Measurements from ENCODE around the gene P3H2. TPM values are rescaled to one million over a fixed set of nuclear protein-coding genes. Genes with fewer than 3 reads are reported as not detected.
"Not testable (repeated sequence)": the region's sequence is repeated elsewhere in the genome, so short reads cannot be mapped to it uniquely, and the experiment has no call there.

P3H2 gene
- total RNA-seq, 2 donors from 2014 or later = 14.6 to 22.2 TPM

GRCh38 chr3:190076136-190076535 is 44.6 kb downstream of the P3H2 start:
- TF ChIP-seq, protein P1, sequence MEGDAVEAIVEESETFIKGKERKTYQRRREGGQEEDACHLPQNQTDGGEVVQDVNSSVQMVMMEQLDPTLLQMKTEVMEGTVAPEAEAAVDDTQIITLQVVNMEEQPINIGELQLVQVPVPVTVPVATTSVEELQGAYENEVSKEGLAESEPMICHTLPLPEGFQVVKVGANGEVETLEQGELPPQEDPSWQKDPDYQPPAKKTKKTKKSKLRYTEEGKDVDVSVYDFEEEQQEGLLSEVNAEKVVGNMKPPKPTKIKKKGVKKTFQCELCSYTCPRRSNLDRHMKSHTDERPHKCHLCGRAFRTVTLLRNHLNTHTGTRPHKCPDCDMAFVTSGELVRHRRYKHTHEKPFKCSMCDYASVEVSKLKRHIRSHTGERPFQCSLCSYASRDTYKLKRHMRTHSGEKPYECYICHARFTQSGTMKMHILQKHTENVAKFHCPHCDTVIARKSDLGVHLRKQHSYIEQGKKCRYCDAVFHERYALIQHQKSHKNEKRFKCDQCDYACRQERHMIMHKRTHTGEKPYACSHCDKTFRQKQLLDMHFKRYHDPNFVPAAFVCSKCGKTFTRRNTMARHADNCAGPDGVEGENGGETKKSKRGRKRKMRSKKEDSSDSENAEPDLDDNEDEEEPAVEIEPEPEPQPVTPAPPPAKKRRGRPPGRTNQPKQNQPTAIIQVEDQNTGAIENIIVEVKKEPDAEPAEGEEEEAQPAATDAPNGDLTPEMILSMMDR (IDR thresholded peaks at IDR 0.05) = no peak
- Histone ChIP-seq H3K4me1 (no peaks in the 10 kb centered on the region), H3K9me3 (no peaks in the 10 kb centered on the region), H3K36me3 (no peaks in the 10 kb centered on the region), H3K27ac (no peak overlapping the region), H3K9ac (ENCODE audit: low read depth in 2 of 2, low read length in 2 of 2) (no peak overlapping the region), H3K27me3 (no peaks in the 10 kb centered on the region), H3K4me3 (no peak overlapping the region)
- DNase-seq = no peak
- intact Hi-C loops (cut with DNase I) = no loop called here

- intact Hi-C loops (cut with DNase I) = no loop called here
- Histone ChIP-seq H3K9ac (ENCODE audit: low read depth in 2 of 2, low read length in 2 of 2) (no peak overlapping the region), H3K4me3 (no peak overlapping the region), H3K27me3 (no peaks in the 10 kb centered on the region), H3K4me1 (no peaks in the 10 kb centered on the region), H3K36me3 (no peaks in the 10 kb centered on the region), H3K9me3 (no peaks in the 10 kb centered on the region), H3K27ac (no peak overlapping the region)
- DNase-seq = no peak
- TF ChIP-seq, protein P1 (IDR thresholded peaks at IDR 0.05) = no peak
Measured at GRCh38 chr3:190074817-190075216, 45.9 kb downstream of the P3H2 start.

DNA sequence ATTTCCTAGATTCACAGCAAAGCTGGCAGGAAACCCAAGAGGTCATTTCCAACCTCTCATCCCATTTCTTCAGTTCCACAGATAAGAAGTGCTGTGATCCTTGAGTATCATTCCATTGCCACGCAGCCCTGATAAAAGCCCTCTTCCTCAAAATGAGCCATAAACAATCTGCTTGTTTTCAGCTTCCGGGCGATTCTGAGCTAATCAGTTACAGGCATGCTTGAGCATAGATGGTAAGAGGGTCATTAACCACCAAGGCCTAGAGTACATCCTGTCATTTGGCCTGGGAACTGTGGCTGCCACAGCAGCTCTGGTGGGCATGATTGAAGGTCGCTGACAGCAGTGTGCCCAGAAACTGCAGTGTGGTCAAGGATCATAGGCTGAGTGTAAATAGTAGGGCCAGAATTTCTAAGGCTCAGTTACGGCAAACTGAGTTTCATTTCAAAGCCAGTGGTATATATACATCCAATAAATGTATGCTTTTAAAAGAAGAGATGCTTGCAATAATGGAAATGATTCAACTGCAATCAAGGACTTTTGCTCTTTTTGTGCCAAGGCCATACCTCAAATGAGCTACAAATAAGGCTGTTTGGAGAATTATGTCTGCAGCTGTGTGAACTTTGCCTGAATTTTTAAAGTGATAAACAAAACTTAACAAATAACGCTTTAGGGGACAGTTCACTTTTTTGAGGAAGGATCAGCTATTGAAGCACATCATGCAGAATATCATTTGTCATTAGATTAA is 47.3 kb downstream of the P3H2 start:
- intact Hi-C loops (cut with DNase I) = no loop called here

DNA sequence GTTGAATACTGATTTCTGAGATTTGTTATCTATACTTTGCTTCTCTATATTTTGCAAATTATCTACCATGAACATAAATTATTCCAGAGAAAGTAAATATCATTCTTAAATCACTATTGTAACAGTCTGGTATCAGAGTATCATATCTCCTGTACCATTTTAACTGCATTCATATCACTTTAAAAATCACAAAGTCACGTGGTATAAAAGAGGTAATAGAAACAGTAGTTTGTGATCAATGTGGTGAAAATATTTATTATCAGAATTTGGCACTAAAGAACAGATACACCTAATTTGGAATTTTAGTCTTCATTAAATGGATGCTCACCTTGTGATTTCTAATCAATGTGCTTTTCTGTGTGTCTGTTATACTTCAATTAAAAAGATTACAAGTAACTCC is 47.8 kb downstream of the P3H2 start:
- Histone ChIP-seq H3K9ac (ENCODE audit: low read depth in 2 of 2, low read length in 2 of 2) (no peak overlapping the region), H3K4me3 (no peak overlapping the region), H3K9me3 (no peaks in the 10 kb centered on the region), H3K4me1 (no peaks in the 10 kb centered on the region), H3K36me3 (no peaks in the 10 kb centered on the region), H3K27ac (no peak overlapping the region), H3K27me3 (no peaks in the 10 kb centered on the region)
- intact Hi-C loops (cut with DNase I) = no loop called here
- DNase-seq = no peak
- TF ChIP-seq, protein P1 (IDR thresholded peaks at IDR 0.05) = no peak

More for the DNA sequence above, 47.3 kb downstream of the P3H2 start:
- Histone ChIP-seq H3K9ac (ENCODE audit: low read depth in 2 of 2, low read length in 2 of 2) (no peak overlapping the region), H3K4me3 (no peak overlapping the region), H3K36me3 (no peaks in the 10 kb centered on the region), H3K9me3 (no peaks in the 10 kb centered on the region), H3K27me3 (no peaks in the 10 kb centered on the region), H3K27ac (peak overlapping the region; percentile 24), H3K4me1 (no peaks in the 10 kb centered on the region)
- no peak for DNase-seq
- TF ChIP-seq, protein P1 (IDR thresholded peaks at IDR 0.05) = no peak

- H3K9me3 ChIP-seq; intact Hi-C loops (cut with DNase I); H3K27ac ChIP-seq; H3K4me1 ChIP-seq; H3K36me3 ChIP-seq; H3K4me3 ChIP-seq; H3K27me3 ChIP-seq; H3K9ac ChIP-seq (ENCODE audit: low read depth in 2 of 2, low read length in 2 of 2); DNase-seq: not testable (repeated sequence)
Measured at GRCh38 chr3:190071921-190072320, 48.8 kb downstream of the P3H2 start.

DNA sequence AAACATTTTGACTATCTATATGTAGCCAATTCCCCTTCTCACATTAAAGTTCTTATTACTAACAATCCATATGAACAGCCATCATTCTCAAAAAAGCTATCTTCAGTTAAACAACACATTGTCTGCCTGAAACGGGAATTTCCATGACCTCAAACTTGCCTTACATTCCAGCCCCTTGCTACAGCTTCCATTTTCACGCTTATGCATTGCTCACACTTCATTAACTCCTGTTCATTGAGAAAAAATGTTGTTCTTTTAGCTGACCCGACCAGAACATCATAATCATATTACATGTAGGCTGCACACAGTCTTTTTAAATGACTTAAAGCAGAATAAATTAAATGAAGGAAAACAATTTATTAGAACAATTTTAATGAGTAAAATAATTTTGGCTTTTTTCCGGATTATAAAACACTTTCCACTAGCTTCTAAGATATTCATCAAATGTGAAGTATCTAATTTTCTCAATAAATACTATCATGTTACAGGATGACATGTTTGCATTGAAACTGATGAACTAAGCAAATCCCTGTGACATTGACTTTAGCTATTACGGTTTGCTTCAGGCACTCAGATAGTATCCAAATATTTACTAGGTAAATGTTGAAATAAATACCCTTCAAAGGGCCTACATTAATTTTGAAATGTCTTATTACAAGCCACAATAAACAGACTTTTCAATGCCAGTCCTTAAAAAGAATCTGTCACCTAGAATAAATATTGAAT is 49.9 kb downstream of the P3H2 start:
- Histone ChIP-seq H3K27me3 (no peaks in the 10 kb centered on the region), H3K27ac (no peak overlapping the region), H3K36me3 (no peaks in the 10 kb centered on the region), H3K9ac (ENCODE audit: low read depth in 2 of 2, low read length in 2 of 2) (no peak overlapping the region), H3K4me1 (no peaks in the 10 kb centered on the region), H3K4me3 (no peak overlapping the region), H3K9me3 (no peaks in the 10 kb centered on the region)
- TF ChIP-seq, protein P1 (IDR thresholded peaks at IDR 0.05) = no peak
- no peak for DNase-seq
- intact Hi-C loops (cut with DNase I) = no loop called here

Data from colonic mucosa (tissue), 4 donors.